Mammary epithelial cell (primary cell): ENCODE measurements around the gene DGKI.

Experiments used
- EZH2 ChIP-seq: IDR thresholded peaks from 2 replicates; pipeline ENCODE4 v1.6.1; 2012; ENCODE audit warnings: low read length, inconsistent platforms, borderline replicate concordance
- TF ChIP-seq, protein P1 (sequence below), 2 donors: IDR thresholded peaks in 1 of 2; conservative IDR thresholded peaks in 1 of 2; 2 replicates each; pipeline ENCODE4 v1.5.1; 2011 to 2012; ENCODE audit warnings: inconsistent platforms in 2 of 2, low read length in 2 of 2, mild to moderate bottlenecking in 2 of 2, control low read depth in 1 of 2, low read depth in 1 of 2; ENCODE audit not compliant: insufficient read depth in 1 of 2; ENCODE audit errors: extremely low read depth in 1 of 2

GRCh38 chr7:137886281-137886680 is 39.5 kb upstream of the DGKI start:
- TF ChIP-seq, protein P1, sequence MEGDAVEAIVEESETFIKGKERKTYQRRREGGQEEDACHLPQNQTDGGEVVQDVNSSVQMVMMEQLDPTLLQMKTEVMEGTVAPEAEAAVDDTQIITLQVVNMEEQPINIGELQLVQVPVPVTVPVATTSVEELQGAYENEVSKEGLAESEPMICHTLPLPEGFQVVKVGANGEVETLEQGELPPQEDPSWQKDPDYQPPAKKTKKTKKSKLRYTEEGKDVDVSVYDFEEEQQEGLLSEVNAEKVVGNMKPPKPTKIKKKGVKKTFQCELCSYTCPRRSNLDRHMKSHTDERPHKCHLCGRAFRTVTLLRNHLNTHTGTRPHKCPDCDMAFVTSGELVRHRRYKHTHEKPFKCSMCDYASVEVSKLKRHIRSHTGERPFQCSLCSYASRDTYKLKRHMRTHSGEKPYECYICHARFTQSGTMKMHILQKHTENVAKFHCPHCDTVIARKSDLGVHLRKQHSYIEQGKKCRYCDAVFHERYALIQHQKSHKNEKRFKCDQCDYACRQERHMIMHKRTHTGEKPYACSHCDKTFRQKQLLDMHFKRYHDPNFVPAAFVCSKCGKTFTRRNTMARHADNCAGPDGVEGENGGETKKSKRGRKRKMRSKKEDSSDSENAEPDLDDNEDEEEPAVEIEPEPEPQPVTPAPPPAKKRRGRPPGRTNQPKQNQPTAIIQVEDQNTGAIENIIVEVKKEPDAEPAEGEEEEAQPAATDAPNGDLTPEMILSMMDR (conservative IDR thresholded peaks at IDR 0.05 in 1 of 2, IDR thresholded peaks at IDR 0.05 in 1 of 2; ENCODE audit: extremely low read depth in 1 of 2, insufficient read depth in 1 of 2, low read depth in 1 of 2, low read length in 2 of 2), result no peak
- TF ChIP-seq EZH2, result no peak
